Renal cortical epithelial cell (primary cell): Measurements from ENCODE around the gene OR7A17. TPM values are rescaled to one million over a fixed set of nuclear protein-coding genes. Genes with fewer than 3 reads are reported as not detected.

Experiments
- DNase-seq: peaks from one replicate; pipeline ENCODE4 v3.0.0-alpha.2; 2011; ENCODE audit warnings: low read depth
- total RNA-seq: library from RNA; depleted of rRNA; stranded (reverse); fragments of >200 nt; gene quantifications from 2 replicates; pipeline ENCODE4 v1.2.3, GENCODE V29; 2014

OR7A17 gene
- not detected in 2 replicates for total RNA-seq

GRCh38 chr19:14886032-14886431, at the start of gene OR7A17:
TSS of gene OR7A17 (minus strand) at chr19:14886132. CDS start at chr19:14881355, 4,777 bp downstream.
- DNase-seq = no peak

- no peak for DNase-seq
Measured at GRCh38 chr19:14933506-14933905, 47.6 kb upstream of the OR7A17 start.

- no peak for DNase-seq
Measured at GRCh38 chr19:14916848-14917247, 30.9 kb upstream of the OR7A17 start.

- no peak for DNase-seq
Measured at GRCh38 chr19:14915116-14915515, 29.2 kb upstream of the OR7A17 start.

- DNase-seq = no peak
Measured at GRCh38 chr19:14906711-14907110, 20.8 kb upstream of the OR7A17 start.

- DNase-seq = no peak
Measured at GRCh38 chr19:14901675-14902260, 15.8 kb upstream of the OR7A17 start.

- DNase-seq = no peak
Measured at GRCh38 chr19:14890643-14891379, 4.9 kb upstream of the OR7A17 start.

GRCh38 chr19:14889994-14890642, 4.2 kb upstream of the OR7A17 start:
- no peak for DNase-seq

- DNase-seq = peak; percentile 8
Measured at GRCh38 chr19:14871619-14872230, 14.2 kb downstream of the OR7A17 start.

- DNase-seq = no peak
Measured at GRCh38 chr19:14868497-14868896, 17.4 kb downstream of the OR7A17 start.

GRCh38 chr19:14848822-14849221, 37.1 kb downstream of the OR7A17 start, which contains the start of gene OR7A10:
TSS of gene OR7A10 (minus strand) at chr19:14848922. CDS start at chr19:14841877, 7,045 bp downstream.
- DNase-seq = no peak

GRCh38 chr19:14843578-14843977, 42.4 kb downstream of the OR7A17 start:
- DNase-seq = no peak

GRCh38 chr19:14843169-14843568, 42.8 kb downstream of the OR7A17 start:
- no peak for DNase-seq

- no peak for DNase-seq
Measured at GRCh38 chr19:14840206-14840605, 45.7 kb downstream of the OR7A17 start.

GRCh38 chr19:14837391-14837790, 48.5 kb downstream of the OR7A17 start:
- DNase-seq = no peak

GRCh38 chr19:14835011-14835410, 50.9 kb downstream of the OR7A17 start, which contains the start of the genes OR7A5 and OR7C1:
TSS of gene OR7A5 (minus strand) at chr19:14835185. CDS start at chr19:14828241, 6,944 bp downstream.
TSS of gene OR7C1 (minus strand) at chr19:14835185. CDS start at chr19:14800136, 35,049 bp downstream.
- DNase-seq = peak; percentile 13

- DNase-seq = peak; percentile 17
Measured at GRCh38 chr19:14830702-14831101, 55.2 kb downstream of the OR7A17 start.

Other genes with a start within 250 kb of the OR7A17 start
- gene ADGRE3, start 211.3 kb downstream of the OR7A17 start, total RNA-seq = not detected in 2 replicates
- gene ZNF333, start 196.1 kb downstream of the OR7A17 start, total RNA-seq = 2.6 and 12.4 TPM in 2 replicates
- gene ADGRE2, start 107.6 kb downstream of the OR7A17 start, total RNA-seq = 0.15 and 0.17 TPM in 2 replicates
- gene OR7A5, start 50.9 kb downstream of the OR7A17 start, total RNA-seq = not detected in 2 replicates
- not detected in 2 replicates for gene OR7C1, start 50.9 kb downstream of the OR7A17 start, total RNA-seq
- gene OR7A10, start 37.2 kb downstream of the OR7A17 start, total RNA-seq = not detected in 2 replicates
- gene OR7C2, start 55.4 kb upstream of the OR7A17 start, total RNA-seq = not detected in 2 replicates
- gene SLC1A6, start 93.7 kb upstream of the OR7A17 start, total RNA-seq = not detected in 2 replicates
- gene CASP14, start 163.3 kb upstream of the OR7A17 start, total RNA-seq = not detected in 2 replicates
- not detected in 2 replicates for gene OR1I1, start 196.1 kb upstream of the OR7A17 start, total RNA-seq
- 12.9 and 29.7 TPM in 2 replicates for gene SYDE1, start 221.3 kb upstream of the OR7A17 start, total RNA-seq